Prostate gland (tissue), 2 donors: ENCODE measurements around the gene ZBTB43. TPM values are rescaled to one million over a fixed set of nuclear protein-coding genes. Genes with fewer than 3 reads are reported as not detected.

Experiments used
- DNase-seq: peaks from one replicate; pipeline ENCODE4 v3.0.0-alpha.2; 2019; ENCODE audit warnings: low spot score
- H3K27ac ChIP-seq, 2 donors: fragments of 200-600 bp; sonication (generic); 2 replicates each; pipeline ENCODE4 v1.5.1; 2017 to 2019
- H3K27me3 ChIP-seq: fragments of 200-600 bp; sonication (generic); replicated peaks from 2 replicates; pipeline ENCODE4 v1.5.1; 2019; ENCODE audit not compliant: insufficient read depth
- H3K36me3 ChIP-seq, 2 donors: fragments of 200-600 bp; sonication (generic); 1 replicate in 1 of 2; 2 replicates in 1 of 2; pipeline versions ENCODE4 v1.5.1 to v1.8.1; 2017 to 2019
- H3K4me1 ChIP-seq: fragments of 200-600 bp; sonication (generic); replicated peaks from 2 replicates; pipeline ENCODE4 v1.5.1; 2019
- H3K4me3 ChIP-seq, 2 donors: fragments of 200-600 bp; sonication (generic); 2 replicates each; pipeline ENCODE4 v1.5.1; 2017 to 2019
- H3K9me3 ChIP-seq: fragments of 200-600 bp; sonication (generic); 2 replicates; pipeline ENCODE4 v1.5.1; 2017
- POLR2A ChIP-seq: fragments of 450-650 bp; IDR thresholded peaks from one replicate; pipeline ENCODE4 v1.6.1; 2016; ENCODE audit warnings: antibody characterized with exemption, mild to moderate bottlenecking
- POLR2AphosphoS5 ChIP-seq: sonication (generic); formaldehyde crosslinking; IDR thresholded peaks from one replicate; pipeline ENCODE4 v1.6.1; 2017; ENCODE audit warnings: antibody characterized with exemption
- WGBS: methylation state at CpG from one replicate; pipeline ENCODE4 v1.1.5; 2018; 5-methylcytosine and 5-hydroxymethylcytosine counted together
- intact Hi-C: fragments of 100-400 bp; cut with DNase I; formaldehyde crosslinking; loops from one replicate; pipeline ENCODE4 v1.14.2; 2022
- total RNA-seq, 2 donors: library from RNA; depleted of rRNA; stranded (reverse); fragments of >200 nt; gene quantifications; one replicate each; pipeline ENCODE4 v1.1.0, GENCODE V29; 2016
- TF ChIP-seq, protein P1 (sequence below), 4 experiments: fragments of 200-600 bp in 2 of 4; fragments of 450-650 bp in 2 of 4; sonication (generic) in 2 of 4; IDR thresholded peaks; 1 replicate in 3 of 4; 2 replicates in 1 of 4; pipeline ENCODE4 v1.5.1; 2016 to 2019; ENCODE audit warnings: antibody characterized with exemption in 4 of 4, mild to moderate bottlenecking in 2 of 4, moderate library complexity in 2 of 4

Gene ZBTB43
- total RNA-seq, 2 donors from 2014 or later, result 30.0 to 118 TPM

DNA sequence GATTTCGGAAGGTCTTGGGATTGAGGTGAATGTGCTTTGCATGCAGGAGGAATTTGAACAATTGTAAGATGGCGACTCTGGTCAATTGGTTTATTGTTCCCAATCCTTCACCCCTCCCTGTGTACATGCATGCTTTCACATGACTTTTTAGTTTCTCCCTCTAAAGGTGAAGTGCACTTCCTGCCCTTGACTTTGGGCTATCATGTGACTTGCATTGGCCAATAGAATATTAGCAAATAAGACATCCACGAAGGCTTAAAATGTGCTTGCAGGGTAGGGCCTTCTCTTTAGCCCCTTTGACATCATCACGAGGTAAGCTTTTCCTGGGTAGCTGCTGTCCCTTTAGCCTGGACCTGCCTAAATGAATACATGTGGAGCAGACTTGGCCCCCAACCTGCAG is 8.1 kb upstream of the ZBTB43 start:
- Histone ChIP-seq H3K4me3 (no peak overlapping the region), H3K9me3 (no peaks in the 10 kb centered on the region), H3K27me3 (no peaks in the 10 kb centered on the region), H3K27ac (no peak overlapping the region), H3K4me1 (no peaks in the 10 kb centered on the region), H3K36me3 (no peaks in the 10 kb centered on the region)
- DNase-seq, result no peak
- 85% methylated on average over 4 of the region's 4 CpGs for WGBS
- intact Hi-C loops, result no loop called here
- TF ChIP-seq POLR2A (no peak), POLR2AphosphoS5 (no peak)
- TF ChIP-seq, protein P1, sequence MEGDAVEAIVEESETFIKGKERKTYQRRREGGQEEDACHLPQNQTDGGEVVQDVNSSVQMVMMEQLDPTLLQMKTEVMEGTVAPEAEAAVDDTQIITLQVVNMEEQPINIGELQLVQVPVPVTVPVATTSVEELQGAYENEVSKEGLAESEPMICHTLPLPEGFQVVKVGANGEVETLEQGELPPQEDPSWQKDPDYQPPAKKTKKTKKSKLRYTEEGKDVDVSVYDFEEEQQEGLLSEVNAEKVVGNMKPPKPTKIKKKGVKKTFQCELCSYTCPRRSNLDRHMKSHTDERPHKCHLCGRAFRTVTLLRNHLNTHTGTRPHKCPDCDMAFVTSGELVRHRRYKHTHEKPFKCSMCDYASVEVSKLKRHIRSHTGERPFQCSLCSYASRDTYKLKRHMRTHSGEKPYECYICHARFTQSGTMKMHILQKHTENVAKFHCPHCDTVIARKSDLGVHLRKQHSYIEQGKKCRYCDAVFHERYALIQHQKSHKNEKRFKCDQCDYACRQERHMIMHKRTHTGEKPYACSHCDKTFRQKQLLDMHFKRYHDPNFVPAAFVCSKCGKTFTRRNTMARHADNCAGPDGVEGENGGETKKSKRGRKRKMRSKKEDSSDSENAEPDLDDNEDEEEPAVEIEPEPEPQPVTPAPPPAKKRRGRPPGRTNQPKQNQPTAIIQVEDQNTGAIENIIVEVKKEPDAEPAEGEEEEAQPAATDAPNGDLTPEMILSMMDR (IDR thresholded peaks at IDR 0.05), result no peak

DNA sequence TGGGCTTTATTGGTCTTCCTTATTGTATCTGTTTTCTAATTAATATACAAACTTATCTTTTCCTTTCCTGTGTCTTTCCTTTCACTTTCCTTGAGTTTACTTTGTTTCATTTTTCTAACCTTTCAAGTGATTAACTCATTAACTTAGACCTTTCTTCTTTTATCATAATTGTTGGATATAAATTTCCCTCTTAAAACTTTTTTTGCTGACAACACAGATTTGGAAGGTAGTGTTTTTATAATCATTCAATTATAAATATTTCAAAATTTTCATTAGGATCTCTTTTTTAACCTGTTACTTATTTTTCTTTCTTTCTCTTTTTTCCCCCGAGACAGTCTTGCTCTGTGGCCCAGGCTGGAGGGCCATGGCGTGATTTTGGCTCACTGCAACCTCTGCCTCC is 6.9 kb upstream of the ZBTB43 start:
- intact Hi-C loops, result no loop called here
- no peak for TF ChIP-seq POLR2AphosphoS5
- TF ChIP-seq, protein P1 (IDR thresholded peaks at IDR 0.05), result no peak
- no peak for TF ChIP-seq POLR2A
- 88% methylated on average over 2 of the region's 2 CpGs for WGBS
- Histone ChIP-seq H3K36me3 (no peaks in the 10 kb centered on the region), H3K4me3 (no peak overlapping the region), H3K27ac (no peak overlapping the region), H3K9me3 (no peaks in the 10 kb centered on the region), H3K4me1 (no peaks in the 10 kb centered on the region), H3K27me3 (no peaks in the 10 kb centered on the region)
- DNase-seq, result no peak

DNA sequence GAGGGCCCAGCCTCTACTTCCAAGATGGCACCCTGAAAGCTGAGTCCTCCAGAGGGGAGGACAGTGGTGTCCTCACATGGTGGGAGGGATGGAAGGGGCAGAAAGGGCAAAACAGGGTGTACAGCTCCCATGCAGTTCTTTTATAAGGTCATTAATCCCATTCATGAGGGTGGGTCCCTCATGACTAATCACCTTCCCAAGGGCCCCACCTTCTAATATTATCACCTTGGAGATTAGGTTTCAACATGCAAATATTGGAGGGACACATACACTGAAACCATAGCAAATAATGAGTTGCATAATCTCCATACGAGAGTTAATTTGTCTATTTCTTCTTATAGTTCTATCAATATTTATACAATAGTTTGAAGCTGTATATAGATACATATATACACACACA is 5.8 kb upstream of the ZBTB43 start:
- TF ChIP-seq, protein P1 (IDR thresholded peaks at IDR 0.05), result no peak
- TF ChIP-seq POLR2AphosphoS5 (no peak), POLR2A (no peak)
- no peaks in the 10 kb centered on the region for H3K4me1 ChIP-seq
- no peak overlapping the region for H3K27ac ChIP-seq
- WGBS, result 73% methylated on average over 1 of the region's 1 CpG
- intact Hi-C loops, result no loop called here
- no peaks in the 10 kb centered on the region for H3K36me3 ChIP-seq
- no peak overlapping the region for H3K4me3 ChIP-seq
- no peaks in the 10 kb centered on the region for H3K9me3 ChIP-seq
- no peak for DNase-seq
- no peaks in the 10 kb centered on the region for H3K27me3 ChIP-seq

DNA sequence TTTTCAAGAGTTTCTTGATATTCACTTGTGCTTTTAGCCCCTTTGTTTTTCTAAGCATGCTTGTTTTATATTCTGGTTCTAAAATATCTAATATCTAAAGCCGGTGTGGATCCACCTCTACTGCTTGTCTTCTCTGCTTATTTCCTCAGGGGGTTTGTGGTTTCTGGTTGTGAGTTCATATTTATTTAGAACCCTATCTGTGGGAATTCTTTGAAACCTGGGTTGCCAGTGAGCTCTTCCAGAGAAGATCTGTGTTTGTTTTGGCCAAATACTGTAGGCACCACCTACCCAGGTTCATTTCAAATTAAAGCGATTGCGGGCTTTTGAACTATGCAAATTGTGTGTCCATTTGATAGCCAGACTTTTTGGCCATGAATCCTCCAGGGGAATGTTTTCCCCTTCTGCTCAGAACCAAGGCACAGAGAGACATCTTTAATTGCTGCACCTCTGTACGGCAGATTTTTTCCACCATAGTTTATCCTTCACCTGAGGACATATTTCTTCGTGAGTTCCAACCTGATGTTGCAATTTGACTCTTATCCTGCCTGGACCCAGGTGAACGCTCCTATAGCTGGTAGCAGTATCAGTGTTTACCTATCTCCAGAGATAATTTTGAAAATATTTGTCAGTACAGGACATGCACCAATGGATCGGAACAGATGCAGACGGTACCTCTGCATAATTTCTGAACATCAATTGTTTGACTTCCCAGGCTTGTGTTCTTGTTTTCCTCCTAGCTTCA is 2.4 kb upstream of the ZBTB43 start:
- no peaks in the 10 kb centered on the region for H3K9me3 ChIP-seq
- no peaks in the 10 kb centered on the region for H3K36me3 ChIP-seq
- H3K4me3 ChIP-seq, result no peak overlapping the region
- H3K4me1 ChIP-seq, result peaks cover 11% of the 10 kb centered on the region
- intact Hi-C loops, result no loop called here
- H3K27me3 ChIP-seq, result no peaks in the 10 kb centered on the region
- WGBS, result 62% methylated on average over 8 of the region's 8 CpGs
- no peak for DNase-seq
- no peak overlapping the region for H3K27ac ChIP-seq
- TF ChIP-seq, protein P1 (IDR thresholded peaks at IDR 0.05), result no peak

DNA sequence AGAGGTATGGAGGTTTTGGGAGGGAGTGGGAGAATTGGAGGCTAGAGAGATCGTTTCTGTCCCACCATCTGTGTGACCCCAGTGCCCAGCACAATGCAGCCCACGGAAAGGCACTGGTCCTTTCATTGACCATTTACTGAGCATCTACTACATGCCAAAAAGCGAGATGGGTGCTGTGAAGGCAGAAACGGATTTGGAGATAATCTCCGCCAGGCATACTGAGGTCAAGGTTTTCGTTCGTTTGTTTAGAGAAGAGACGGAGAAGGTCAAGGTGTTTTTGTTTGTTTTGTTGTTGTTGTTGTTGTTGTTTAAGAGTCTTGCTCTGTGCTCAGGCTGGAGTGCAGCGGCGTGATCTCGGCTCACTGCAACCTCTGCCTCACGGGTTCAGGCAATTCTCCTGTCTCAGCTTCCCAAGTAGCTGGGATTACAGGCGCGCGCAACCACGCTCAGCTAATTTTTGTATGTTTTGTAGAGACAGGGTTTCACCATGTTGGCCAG is 593 bp upstream of the ZBTB43 start:
- no peaks in the 10 kb centered on the region for H3K36me3 ChIP-seq
- WGBS, result 75% methylated on average over 16 of the region's 16 CpGs
- H3K4me3 ChIP-seq, result peak overlapping the region; percentile 81 to 87
- peaks cover 11% of the 10 kb centered on the region for H3K4me1 ChIP-seq
- TF ChIP-seq POLR2AphosphoS5 (no peak), POLR2A (no peak)
- TF ChIP-seq, protein P1 (IDR thresholded peaks at IDR 0.05), result no peak
- intact Hi-C loops, result no loop called here
- H3K27ac ChIP-seq, result peak overlapping the region; percentile 75 to 76
- no peaks in the 10 kb centered on the region for H3K9me3 ChIP-seq
- H3K27me3 ChIP-seq, result no peaks in the 10 kb centered on the region
- no peak for DNase-seq
